ENCODE results near the gene EPN2. TPM values are rescaled to one million over a fixed set of nuclear protein-coding genes. Genes with fewer than 3 reads are reported as not detected.
A peak's percentile ranks its signal among the peaks of the same experiment; 100 is the strongest.
"Not testable (repeated sequence)": the region's sequence is repeated elsewhere in the genome, so short reads cannot be mapped to it uniquely, and the experiment has no call there.

EPN2 gene
- 10.5 and 11.6 TPM in 2 replicates for total RNA-seq

DNA sequence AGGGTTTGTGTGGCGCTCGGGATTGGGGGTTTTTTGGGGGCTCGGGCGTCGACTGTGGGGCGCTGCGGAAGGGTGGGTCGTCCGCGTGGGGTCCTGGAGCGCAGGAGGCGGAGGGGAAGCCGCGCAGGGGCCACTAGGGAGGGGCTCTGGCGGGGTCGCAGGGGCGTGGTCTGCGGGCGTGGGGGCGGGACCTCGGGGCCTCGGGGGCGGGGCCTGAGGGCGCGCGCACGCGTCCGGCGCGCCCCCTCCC is at the start of gene EPN2:
Gene EPN2 (plus strand): TSS at position 228 of the 250 bp plus-strand sequence. CDS start 45,754 bp downstream, outside the sequence.
- H3K27ac Mint-ChIP-seq; H3K27me3 Mint-ChIP-seq (ENCODE audit: low read depth); H3K4me1 Mint-ChIP-seq (ENCODE audit: low read depth); H3K9me3 Mint-ChIP-seq; DNase-seq (ENCODE audit: low spot score); H3K36me3 Mint-ChIP-seq (ENCODE audit: low read depth); intact Hi-C loops (cut with micrococcal nuclease): not testable (repeated sequence)
- peak within 1 kb of the TSS; percentile 83 for H3K4me3 Mint-ChIP-seq (ENCODE audit: low read depth)

DNA sequence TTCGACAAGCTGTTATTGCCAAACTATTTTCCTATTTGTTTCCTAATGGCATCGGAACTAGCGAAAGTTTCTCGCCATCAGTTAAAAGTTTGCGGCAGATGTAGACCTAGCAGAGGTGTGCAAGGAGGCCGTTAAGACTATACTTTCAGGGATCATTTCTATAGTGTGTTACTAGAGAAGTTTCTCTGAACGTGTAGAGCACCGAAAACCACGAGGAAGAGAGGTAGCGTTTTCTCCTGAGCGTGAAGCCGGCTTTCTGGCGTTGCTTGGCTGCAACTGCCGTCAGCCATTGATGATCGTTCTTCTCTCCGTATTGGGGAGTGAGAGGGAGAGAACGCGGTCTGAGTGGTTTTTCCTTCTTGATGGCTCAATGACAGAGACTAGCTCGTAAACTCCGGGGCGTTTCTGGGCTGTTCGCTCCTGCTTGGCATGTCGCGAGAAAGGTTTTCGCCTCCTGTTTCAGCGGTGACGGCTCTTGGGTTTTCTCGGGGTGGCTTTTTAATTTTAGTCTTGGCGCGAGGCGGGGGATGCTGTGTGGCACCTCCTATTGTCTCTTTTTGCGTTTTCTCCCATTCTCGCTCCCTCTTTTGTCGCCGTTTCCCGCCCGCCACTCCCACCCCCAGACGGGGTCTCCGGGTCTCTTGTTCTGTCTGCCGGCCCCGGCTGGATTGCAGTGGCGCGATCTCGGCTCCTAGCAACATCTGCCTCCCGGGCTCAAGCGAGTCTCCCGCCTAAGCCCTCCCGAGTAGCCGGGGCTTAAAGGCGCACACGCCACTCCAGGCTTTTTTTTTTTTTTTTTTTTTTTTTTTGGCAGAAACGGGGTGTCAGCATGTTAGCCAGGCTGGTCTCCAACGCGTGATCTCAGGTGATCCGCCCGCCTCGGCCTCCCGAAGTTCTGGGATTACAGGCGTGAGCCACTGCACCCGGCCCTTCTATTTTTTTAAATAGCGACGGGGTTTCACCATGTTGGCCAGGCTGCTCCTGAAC is 49.0 kb upstream of the EPN2 start:
- intact Hi-C loops (cut with micrococcal nuclease); H3K27me3 Mint-ChIP-seq (ENCODE audit: low read depth); H3K27ac Mint-ChIP-seq; H3K4me1 Mint-ChIP-seq (ENCODE audit: low read depth); H3K4me3 Mint-ChIP-seq (ENCODE audit: low read depth); H3K36me3 Mint-ChIP-seq (ENCODE audit: low read depth); H3K9me3 Mint-ChIP-seq: not testable (repeated sequence)
- DNase-seq (ENCODE audit: low spot score): peak; percentile 95

DNA sequence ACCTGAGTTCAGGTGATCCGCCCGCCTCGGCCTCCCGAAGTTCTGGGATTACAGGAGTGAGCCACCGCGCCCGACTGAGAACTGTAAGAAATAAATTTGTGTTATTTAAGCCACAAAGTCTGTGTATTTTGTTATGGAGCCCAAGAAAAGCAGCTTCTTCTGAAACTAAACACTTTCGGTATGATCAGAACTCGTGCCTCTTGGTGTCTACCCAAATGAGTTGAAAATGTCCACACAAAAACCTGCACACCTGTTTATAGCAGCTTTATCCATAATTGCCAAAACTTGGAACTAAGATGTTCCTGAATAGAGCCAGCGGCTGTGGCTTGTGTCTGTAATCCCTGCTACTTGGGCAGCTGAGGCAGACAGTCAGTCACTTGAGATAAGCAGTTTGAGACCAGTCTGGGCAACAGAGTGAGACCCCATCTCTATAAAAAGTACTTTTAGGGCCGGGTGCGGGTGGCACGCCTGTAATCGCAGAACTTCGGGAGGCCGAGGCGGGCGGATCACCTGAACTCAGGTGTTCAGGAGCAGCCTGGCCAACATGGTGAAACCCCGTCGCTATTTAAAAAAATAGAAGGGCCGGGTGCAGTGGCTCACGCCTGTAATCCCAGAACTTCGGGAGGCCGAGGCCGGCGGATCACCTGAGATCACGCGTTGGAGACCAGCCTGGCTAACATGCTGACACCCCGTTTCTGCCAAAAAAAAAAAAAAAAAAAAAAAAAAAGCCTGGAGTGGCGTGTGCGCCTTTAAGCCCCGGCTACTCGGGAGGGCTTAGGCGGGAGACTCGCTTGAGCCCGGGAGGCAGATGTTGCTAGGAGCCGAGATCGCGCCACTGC is 48.1 kb upstream of the EPN2 start:
- H3K4me1 Mint-ChIP-seq (ENCODE audit: low read depth); H3K9me3 Mint-ChIP-seq; H3K4me3 Mint-ChIP-seq (ENCODE audit: low read depth); H3K36me3 Mint-ChIP-seq (ENCODE audit: low read depth); H3K27me3 Mint-ChIP-seq (ENCODE audit: low read depth); intact Hi-C loops (cut with micrococcal nuclease); H3K27ac Mint-ChIP-seq; DNase-seq (ENCODE audit: low spot score): not testable (repeated sequence)

DNA sequence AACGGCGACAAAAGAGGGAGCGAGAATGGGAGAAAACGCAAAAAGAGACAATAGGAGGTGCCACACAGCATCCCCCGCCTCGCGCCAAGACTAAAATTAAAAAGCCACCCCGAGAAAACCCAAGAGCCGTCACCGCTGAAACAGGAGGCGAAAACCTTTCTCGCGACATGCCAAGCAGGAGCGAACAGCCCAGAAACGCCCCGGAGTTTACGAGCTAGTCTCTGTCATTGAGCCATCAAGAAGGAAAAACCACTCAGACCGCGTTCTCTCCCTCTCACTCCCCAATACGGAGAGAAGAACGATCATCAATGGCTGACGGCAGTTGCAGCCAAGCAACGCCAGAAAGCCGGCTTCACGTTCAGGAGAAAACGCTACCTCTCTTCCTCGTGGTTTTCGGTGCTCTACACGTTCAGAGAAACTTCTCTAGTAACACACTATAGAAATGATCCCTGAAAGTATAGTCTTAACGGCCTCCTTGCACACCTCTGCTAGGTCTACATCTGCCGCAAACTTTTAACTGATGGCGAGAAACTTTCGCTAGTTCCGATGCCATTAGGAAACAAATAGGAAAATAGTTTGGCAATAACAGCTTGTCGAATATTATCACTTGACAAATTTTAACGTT is 47.3 kb upstream of the EPN2 start:
- intact Hi-C loops (cut with micrococcal nuclease); DNase-seq (ENCODE audit: low spot score); H3K27me3 Mint-ChIP-seq (ENCODE audit: low read depth); H3K36me3 Mint-ChIP-seq (ENCODE audit: low read depth); H3K27ac Mint-ChIP-seq; H3K9me3 Mint-ChIP-seq; H3K4me1 Mint-ChIP-seq (ENCODE audit: low read depth); H3K4me3 Mint-ChIP-seq (ENCODE audit: low read depth): not testable (repeated sequence)

DNA sequence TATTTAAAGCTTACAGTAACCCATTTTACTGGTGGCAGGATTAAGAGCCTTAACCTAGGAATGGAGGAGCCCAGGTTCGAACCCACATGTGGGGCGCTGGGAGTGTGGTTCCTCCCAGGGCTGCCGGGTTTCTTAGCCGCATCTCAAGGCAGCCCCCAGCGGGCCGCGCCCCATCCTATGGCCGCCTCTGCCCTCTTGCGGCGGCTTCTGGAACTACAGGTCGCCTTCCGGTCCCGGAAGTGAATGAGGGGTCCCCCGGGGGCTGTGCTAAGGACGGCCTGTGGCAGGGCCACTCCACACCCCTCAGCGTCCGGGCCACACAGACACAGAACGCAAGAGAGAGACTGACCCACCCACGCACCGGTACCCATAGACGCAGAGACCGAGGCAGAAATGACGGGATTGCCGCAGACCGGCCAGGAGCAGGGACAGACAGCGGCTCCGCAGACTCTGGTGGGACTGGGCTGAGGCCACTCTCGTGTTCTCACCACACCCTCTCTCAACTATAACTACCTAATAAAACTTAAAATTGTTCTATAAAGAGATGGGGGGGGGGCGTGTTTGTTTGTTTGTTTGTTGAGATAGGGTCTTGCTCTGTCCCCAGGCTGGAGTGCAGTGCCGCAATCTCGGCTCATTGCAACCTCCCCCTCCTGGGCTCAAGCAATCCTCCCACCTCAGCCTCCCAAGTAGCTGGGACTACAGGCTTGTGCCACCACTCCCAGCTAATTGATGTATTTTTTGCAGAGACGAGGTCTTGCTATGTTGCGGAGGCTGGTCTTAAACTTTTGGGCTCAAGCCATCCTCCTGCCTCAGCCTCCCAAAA is 40.6 kb upstream of the EPN2 start:
- intact Hi-C loops (cut with micrococcal nuclease); H3K9me3 Mint-ChIP-seq; H3K36me3 Mint-ChIP-seq (ENCODE audit: low read depth); H3K27ac Mint-ChIP-seq; H3K4me3 Mint-ChIP-seq (ENCODE audit: low read depth); H3K4me1 Mint-ChIP-seq (ENCODE audit: low read depth); H3K27me3 Mint-ChIP-seq (ENCODE audit: low read depth): not testable (repeated sequence)
- DNase-seq (ENCODE audit: low spot score): peak; percentile 8

DNA sequence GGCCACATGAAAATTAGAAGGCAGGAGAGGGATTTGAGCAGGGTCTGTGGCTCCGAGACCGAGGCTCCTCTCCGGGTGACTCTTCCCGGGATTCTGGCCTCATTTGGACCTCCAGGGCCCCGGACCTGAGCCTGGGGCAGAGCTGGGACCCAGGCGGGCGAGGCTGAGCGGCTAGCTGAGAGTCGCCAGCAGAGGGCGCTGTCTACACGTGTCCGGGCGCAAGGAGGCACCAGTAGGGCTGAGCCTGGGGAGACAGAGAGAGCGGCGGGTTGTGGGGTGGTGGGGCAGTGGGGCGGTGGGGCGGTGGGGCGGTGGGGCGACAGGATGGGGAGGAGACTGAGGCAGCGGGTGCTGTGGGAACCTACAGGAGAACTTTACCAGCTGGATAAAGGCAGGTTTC is 34.7 kb upstream of the EPN2 start:
- H3K9me3 Mint-ChIP-seq; intact Hi-C loops (cut with micrococcal nuclease); DNase-seq (ENCODE audit: low spot score): not testable (repeated sequence)

DNA sequence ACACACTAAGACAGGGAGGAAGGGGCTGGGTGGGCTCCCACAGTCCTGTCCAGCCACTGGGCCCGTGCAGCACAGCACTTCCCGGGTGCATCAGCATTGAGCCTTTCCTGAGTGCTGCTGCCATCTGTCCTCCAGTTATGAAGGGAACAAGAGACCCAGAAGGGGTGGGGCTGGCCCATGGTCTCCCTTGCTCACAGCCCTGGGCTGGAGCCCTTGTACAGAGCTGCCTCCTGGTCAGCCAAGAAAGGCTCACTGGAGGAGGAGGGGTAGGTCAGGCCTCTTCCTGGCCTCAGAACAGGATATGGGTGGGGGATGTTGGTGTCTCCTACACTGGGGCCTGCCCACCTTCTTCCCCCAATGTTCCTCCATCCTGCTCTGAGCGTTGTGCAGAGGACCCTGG is 33.7 kb upstream of the EPN2 start:
- H3K4me3 Mint-ChIP-seq (ENCODE audit: low read depth); H3K36me3 Mint-ChIP-seq (ENCODE audit: low read depth); intact Hi-C loops (cut with micrococcal nuclease); H3K9me3 Mint-ChIP-seq; H3K4me1 Mint-ChIP-seq (ENCODE audit: low read depth); DNase-seq (ENCODE audit: low spot score); H3K27me3 Mint-ChIP-seq (ENCODE audit: low read depth); H3K27ac Mint-ChIP-seq: not testable (repeated sequence)

More for the DNA sequence above, 34.7 kb upstream of the EPN2 start:
- not testable (repeated sequence) for H3K27me3 Mint-ChIP-seq (ENCODE audit: low read depth); H3K27ac Mint-ChIP-seq; H3K4me3 Mint-ChIP-seq (ENCODE audit: low read depth); H3K36me3 Mint-ChIP-seq (ENCODE audit: low read depth); H3K4me1 Mint-ChIP-seq (ENCODE audit: low read depth)

DNA sequence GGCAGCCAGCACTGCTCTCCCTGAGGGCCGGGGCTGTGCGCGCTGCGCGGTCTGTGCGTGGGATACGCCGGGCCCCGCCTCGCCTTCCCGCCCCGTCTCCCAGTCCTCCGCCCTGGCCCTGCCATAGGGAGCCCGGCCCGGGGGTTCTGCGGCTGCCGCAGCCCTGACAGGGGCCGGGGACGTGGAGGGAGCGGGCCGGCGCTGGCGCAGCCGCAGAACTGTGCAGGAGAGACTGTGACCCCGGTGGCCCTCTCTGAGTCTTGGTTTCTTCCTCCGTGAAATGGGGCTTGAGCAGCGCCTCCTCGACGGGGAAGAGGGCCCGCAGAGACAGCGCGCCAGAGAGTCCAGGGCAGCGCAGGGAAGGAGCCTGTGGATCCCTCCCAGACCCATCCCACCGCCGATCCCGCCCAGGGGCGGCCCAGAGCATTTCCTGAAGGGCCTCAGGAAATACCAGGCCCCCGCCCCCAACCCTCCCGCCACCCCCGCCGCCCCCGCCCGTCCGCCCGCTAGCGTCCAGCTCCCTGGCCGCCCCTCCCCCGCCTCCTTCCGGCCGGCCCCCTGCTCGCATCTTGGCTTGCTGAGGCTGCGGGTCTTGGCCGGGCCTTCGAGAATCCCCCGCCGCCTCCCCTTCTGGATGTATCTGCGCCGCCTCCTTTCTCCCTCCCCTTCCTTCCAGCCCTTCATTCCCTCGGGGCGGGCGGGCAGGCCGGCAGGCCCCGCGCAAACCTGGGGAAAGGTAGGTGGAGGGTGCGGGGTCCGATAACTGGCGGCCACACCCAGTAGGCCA is 21.9 kb upstream of the EPN2 start:
- H3K4me1 Mint-ChIP-seq (ENCODE audit: low read depth); intact Hi-C loops (cut with micrococcal nuclease); H3K27me3 Mint-ChIP-seq (ENCODE audit: low read depth); H3K4me3 Mint-ChIP-seq (ENCODE audit: low read depth); DNase-seq (ENCODE audit: low spot score); H3K27ac Mint-ChIP-seq; H3K9me3 Mint-ChIP-seq; H3K36me3 Mint-ChIP-seq (ENCODE audit: low read depth): not testable (repeated sequence)

DNA sequence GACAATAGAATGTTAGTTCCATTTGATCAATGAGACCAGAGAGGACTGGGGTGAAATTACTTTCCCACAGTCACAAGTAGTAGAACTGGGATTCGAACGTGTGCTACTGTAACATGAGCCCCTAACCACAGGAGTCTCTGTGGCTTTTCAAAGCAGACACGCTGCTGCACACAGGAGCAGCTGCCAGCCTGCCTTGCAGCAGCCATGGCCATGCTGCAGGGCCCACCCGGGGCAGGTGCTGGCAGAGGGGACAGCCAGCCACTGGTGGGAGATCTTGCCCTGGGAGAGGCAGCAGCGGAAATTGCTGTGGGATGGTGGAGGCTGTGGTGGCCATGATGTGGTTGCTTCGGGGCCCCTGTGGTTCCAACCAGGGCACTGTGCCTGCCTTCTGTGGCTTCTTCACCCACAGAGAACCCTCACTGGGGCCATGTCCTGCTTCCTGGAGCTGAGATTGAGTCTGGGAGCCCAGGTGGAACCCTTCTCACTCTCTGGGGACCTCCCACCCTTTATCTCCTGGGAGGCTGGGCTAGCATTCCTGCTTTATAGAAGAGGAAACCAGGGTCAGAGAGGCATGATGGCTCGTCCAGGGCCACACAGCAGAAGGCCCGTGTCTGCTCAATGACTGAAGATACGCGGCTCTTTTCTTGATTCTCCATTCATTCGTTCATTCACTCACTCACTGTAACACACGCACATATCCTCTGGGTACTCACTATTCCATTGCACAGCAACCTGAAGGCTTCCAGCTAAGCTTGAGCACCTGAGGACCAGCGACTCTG is 20.8 kb upstream of the EPN2 start:
- H3K36me3 Mint-ChIP-seq (ENCODE audit: low read depth); H3K9me3 Mint-ChIP-seq; H3K27ac Mint-ChIP-seq; intact Hi-C loops (cut with micrococcal nuclease); H3K4me1 Mint-ChIP-seq (ENCODE audit: low read depth); DNase-seq (ENCODE audit: low spot score); H3K4me3 Mint-ChIP-seq (ENCODE audit: low read depth); H3K27me3 Mint-ChIP-seq (ENCODE audit: low read depth): not testable (repeated sequence)

DNA sequence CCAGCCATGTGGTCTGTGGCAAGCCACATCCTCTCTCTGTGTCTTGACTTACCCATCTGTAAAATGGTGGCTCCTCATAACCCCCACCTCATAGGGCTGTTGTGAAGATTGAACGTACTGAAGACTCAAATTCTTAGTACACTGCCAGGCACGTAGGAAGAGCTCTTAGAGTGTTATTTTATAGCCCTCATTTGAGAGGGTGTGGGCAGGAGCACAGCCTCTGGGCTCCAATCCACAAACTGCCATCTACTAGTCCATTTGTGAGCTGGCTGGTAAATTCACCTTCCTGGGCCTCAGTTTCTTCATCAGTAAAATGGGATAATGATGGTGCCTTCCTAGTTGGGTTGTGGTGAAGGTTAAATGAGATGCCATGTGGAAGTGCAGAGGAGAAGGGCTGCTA is 18.3 kb upstream of the EPN2 start:
- H3K27ac Mint-ChIP-seq; H3K27me3 Mint-ChIP-seq (ENCODE audit: low read depth); H3K4me3 Mint-ChIP-seq (ENCODE audit: low read depth); DNase-seq (ENCODE audit: low spot score); H3K9me3 Mint-ChIP-seq; H3K36me3 Mint-ChIP-seq (ENCODE audit: low read depth); H3K4me1 Mint-ChIP-seq (ENCODE audit: low read depth); intact Hi-C loops (cut with micrococcal nuclease): not testable (repeated sequence)

DNA sequence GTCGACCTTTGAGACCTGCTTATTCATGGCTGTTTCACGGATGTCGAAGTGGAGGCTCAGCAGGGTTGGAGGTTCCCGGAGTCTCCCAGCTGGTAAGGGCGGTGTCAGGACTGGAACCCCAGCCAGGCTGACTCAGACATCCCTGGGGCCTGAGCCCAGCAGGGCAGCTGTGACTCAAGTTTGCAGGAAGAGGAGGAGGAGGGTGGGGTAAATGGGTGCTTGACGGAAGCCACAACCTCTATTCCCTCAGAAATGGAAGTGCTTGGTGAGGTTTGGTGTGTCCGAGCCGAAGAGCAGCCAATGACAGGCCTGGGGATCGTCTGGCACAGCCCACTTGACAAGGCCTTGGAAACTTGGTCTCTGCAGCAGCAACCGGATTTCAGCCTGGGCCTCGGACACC is 17.8 kb upstream of the EPN2 start:
- H3K4me1 Mint-ChIP-seq (ENCODE audit: low read depth); H3K9me3 Mint-ChIP-seq; H3K27me3 Mint-ChIP-seq (ENCODE audit: low read depth); DNase-seq (ENCODE audit: low spot score); H3K27ac Mint-ChIP-seq; H3K4me3 Mint-ChIP-seq (ENCODE audit: low read depth); intact Hi-C loops (cut with micrococcal nuclease); H3K36me3 Mint-ChIP-seq (ENCODE audit: low read depth): not testable (repeated sequence)

Data from activated T-helper 2 cell treated with anti-CD3 and anti-CD28 coated beads, Interferon-gamma antibody, Interleukin-2, Interleukin-4, amounts not matched to agents 10 μg/mL and 5 μg/mL and 100 μg/mL, durations not matched to agents 14 hours and 24 hours and 36 hours (primary cell).